Right lobe of liver (tissue), 6 donors: ENCODE measurements around the gene DDRGK1. TPM values are rescaled to one million over a fixed set of nuclear protein-coding genes. Genes with fewer than 3 reads are reported as not detected.

ENCODE experiments used
- ATAC-seq, 4 donors: fragments of 200-7000 bp; cut with Tn5 transposase; one replicate each; pipeline ENCODE4 v1.9.1; 2020; ENCODE audit warnings: mild to moderate bottlenecking in 4 of 4, moderate library complexity in 4 of 4
- DNase-seq, 3 donors: peaks; one replicate each; pipeline ENCODE4 v3.0.0-alpha.2; 2020
- H3K27ac ChIP-seq, 3 donors: fragments of 200-600 bp; one replicate each; pipeline ENCODE4 v1.8.0; 2022
- H3K27me3 ChIP-seq, 2 donors: fragments of 200-600 bp; one replicate each; pipeline ENCODE4 v1.8.0; 2022
- H3K36me3 ChIP-seq, 4 donors: fragments of 200-600 bp; sonication (generic) in 1 of 4; one replicate each; pipeline versions ENCODE4 v1.5.1 to v1.8.0; 2017 to 2022; ENCODE audit warnings: control low read depth in 1 of 4
- H3K4me1 ChIP-seq, 4 donors: fragments of 200-600 bp; sonication (generic) in 1 of 4; one replicate each; pipeline versions ENCODE4 v1.5.1 to v1.8.0; 2017 to 2022; ENCODE audit warnings: control low read depth in 1 of 4
- H3K4me3 ChIP-seq, 3 donors: fragments of 200-600 bp; one replicate each; pipeline ENCODE4 v1.8.0; 2022
- H3K9me3 ChIP-seq, 4 donors: fragments of 200-600 bp; sonication (generic) in 1 of 4; one replicate each; pipeline versions ENCODE4 v1.5.1 to v1.8.0; 2017 to 2022; ENCODE audit warnings: control low read depth in 1 of 4
- POLR2A ChIP-seq: fragments of 450-650 bp; IDR thresholded peaks from one replicate; pipeline ENCODE4 v1.6.1; 2017; ENCODE audit warnings: antibody characterized with exemption, mild to moderate bottlenecking
- WGBS: methylation state at CpG from one replicate; pipeline ENCODE4 v1.1.6; 2018; ENCODE audit warnings: low coverage, low lambda C conversion rate; ENCODE audit not compliant: insufficient coverage; ENCODE audit errors: missing lambda C conversion rate; 5-methylcytosine and 5-hydroxymethylcytosine counted together
- intact Hi-C, 2 donors: fragments of 100-400 bp; cut with DNase I; formaldehyde crosslinking; loops; one replicate each; pipeline versions ENCODE4 v1.11.2 to v1.14.1; 2022
- total RNA-seq, 6 experiments: library from RNA; depleted of rRNA in 2 of 6; stranded (reverse); fragments of >200 nt in 2 of 6; fragmentation: NEBNext Ultra II Directional in 3 of 6; extraction: Animal tissue kit (Norgen Biotek cat#: 25700) in 3 of 6; gene quantifications; one replicate each; pipeline versions ENCODE4 v1.1.0 to v1.2.4, GENCODE V29; 2016 to 2023
- TF ChIP-seq, protein P1 (sequence below), 4 donors: fragments of 200-600 bp in 3 of 4; fragments of 450-650 bp in 1 of 4; IDR thresholded peaks; one replicate each; pipeline versions ENCODE4 v1.5.1 to v1.8.0; 2016 to 2022; ENCODE audit warnings: antibody characterized with exemption in 4 of 4, mild to moderate bottlenecking in 2 of 4
- donor health status: DM: no; HTN: yes; CAD: no.
- donor health status: DM: no; HTN: no; CAD: no.
- donor health status: DM: no; HTN: no; CAD: no.
- donor health status: DM: no; HTN: yes; CAD: no.
- donor health status: DM: no; HTN: yes; CAD: no.

The DDRGK1 gene
- total RNA-seq, 6 experiments from 2014 or later: 55.0 to 76.1 (median 60.1) TPM

DNA sequence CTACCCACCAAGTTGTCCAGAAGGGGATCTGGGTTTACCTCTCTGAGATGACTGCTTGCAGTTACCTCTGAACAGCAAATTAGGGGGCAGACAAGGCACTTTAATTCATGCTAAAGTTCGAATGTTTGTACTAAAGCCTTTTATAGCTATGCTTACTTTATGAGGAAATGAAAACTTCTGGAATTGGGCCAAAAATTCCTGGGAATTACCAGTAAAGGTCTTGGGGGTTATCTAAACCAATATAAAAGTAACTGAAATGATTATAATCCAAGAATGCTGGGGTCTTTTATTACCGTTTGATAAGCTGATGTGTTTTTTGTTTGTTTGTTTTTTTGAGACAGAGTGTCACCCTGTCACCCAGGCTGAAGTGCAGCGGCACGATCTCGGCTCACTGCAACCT is 23.2 kb downstream of the DDRGK1 start:
- Histone ChIP-seq H3K36me3 (no peaks in the 10 kb centered on the region), H3K9me3 (no peaks in the 10 kb centered on the region), H3K27ac (no peak overlapping the region), H3K4me1 (peaks cover 0 to 2% (median under 1%) of the 10 kb centered on the region in 4 donors), H3K27me3 (no peaks in the 10 kb centered on the region), H3K4me3 (no peak overlapping the region)
- TF ChIP-seq POLR2A: no peak
- TF ChIP-seq, protein P1, sequence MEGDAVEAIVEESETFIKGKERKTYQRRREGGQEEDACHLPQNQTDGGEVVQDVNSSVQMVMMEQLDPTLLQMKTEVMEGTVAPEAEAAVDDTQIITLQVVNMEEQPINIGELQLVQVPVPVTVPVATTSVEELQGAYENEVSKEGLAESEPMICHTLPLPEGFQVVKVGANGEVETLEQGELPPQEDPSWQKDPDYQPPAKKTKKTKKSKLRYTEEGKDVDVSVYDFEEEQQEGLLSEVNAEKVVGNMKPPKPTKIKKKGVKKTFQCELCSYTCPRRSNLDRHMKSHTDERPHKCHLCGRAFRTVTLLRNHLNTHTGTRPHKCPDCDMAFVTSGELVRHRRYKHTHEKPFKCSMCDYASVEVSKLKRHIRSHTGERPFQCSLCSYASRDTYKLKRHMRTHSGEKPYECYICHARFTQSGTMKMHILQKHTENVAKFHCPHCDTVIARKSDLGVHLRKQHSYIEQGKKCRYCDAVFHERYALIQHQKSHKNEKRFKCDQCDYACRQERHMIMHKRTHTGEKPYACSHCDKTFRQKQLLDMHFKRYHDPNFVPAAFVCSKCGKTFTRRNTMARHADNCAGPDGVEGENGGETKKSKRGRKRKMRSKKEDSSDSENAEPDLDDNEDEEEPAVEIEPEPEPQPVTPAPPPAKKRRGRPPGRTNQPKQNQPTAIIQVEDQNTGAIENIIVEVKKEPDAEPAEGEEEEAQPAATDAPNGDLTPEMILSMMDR (IDR thresholded peaks at IDR 0.05): no peak
- WGBS: 60% methylated on average over 5 of the region's 5 CpGs
- DNase-seq (no peak), ATAC-seq (no peak)
- intact Hi-C loops: no loop called here

DNA sequence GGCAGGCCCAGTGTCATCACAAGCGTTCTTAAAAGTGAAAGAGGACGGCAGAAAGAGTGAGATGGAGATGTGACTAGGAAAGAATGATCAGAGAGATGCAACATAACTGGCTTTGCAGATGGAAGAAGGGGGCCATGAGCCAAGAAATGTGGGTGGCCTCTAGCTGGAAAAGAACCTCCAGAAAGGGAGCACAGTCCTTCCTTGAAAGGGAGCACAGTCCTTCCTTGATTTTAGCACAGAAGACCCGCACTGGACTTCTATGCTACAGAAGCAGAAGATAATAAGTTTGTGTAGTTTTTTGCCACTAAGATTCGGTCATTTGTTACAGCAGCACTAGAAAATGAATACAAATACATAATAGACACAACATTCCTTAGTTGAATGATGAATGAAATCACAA is 24.2 kb downstream of the DDRGK1 start:
- Histone ChIP-seq H3K27me3 (no peaks in the 10 kb centered on the region), H3K36me3 (no peaks in the 10 kb centered on the region), H3K27ac (no peak overlapping the region), H3K4me1 (peaks cover 0 to 12% (median 3%) of the 10 kb centered on the region in 4 donors), H3K4me3 (no peak overlapping the region), H3K9me3 (no peaks in the 10 kb centered on the region)
- DNase-seq (peak in 1 of 3 donors; percentile 9), ATAC-seq (no peak)
- TF ChIP-seq POLR2A: no peak
- TF ChIP-seq, protein P1 (IDR thresholded peaks at IDR 0.05): no peak
- WGBS: 62% methylated on average over 4 of the region's 4 CpGs
- intact Hi-C loops: no loop called here

DNA sequence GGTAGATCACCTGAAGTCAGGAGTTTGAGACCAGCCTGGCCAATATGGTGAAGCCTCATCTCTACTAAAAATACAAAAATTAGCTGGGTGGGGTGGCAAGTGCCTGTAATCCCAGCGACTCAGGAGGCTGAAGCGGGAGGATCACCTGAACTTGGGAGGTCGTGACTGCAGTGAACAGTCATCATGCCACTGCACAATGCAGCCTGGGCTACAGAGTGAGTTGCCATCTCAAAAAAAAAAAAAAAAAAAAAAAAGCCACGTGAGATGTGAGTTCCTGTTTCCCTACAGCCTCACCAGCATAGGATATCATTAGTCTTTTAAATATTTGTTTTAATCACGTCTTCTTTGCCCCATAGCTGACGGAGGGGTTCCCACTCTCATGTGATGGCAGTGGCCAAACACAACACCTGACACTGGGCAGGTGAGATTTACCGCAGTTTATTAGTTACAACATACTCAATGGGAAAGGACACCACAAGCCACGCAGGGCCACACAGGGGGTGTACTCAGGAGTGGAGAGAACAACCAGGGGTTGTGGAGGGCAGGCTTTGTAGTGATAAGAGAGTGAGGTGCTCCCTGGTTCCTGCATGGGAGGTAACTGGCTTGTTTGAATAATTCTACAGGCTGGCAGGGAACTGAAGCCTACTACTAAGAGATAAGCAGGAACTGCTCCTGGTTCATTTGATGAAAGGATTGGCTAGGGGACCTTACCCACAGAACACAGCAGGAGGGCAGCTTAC is 26.6 kb downstream of the DDRGK1 start:
- DNase-seq (no peak), ATAC-seq (no peak)
- Histone ChIP-seq H3K27me3 (no peaks in the 10 kb centered on the region), H3K27ac (no peak overlapping the region), H3K4me1 (peaks cover 0 to 17% (median 6%) of the 10 kb centered on the region in 4 donors), H3K4me3 (no peak overlapping the region), H3K36me3 (no peaks in the 10 kb centered on the region), H3K9me3 (no peaks in the 10 kb centered on the region)
- intact Hi-C loops: no loop called here
- WGBS: 19% methylated on average over 5 of the region's 8 CpGs
- TF ChIP-seq POLR2A: no peak
- TF ChIP-seq, protein P1 (IDR thresholded peaks at IDR 0.05): no peak

DNA sequence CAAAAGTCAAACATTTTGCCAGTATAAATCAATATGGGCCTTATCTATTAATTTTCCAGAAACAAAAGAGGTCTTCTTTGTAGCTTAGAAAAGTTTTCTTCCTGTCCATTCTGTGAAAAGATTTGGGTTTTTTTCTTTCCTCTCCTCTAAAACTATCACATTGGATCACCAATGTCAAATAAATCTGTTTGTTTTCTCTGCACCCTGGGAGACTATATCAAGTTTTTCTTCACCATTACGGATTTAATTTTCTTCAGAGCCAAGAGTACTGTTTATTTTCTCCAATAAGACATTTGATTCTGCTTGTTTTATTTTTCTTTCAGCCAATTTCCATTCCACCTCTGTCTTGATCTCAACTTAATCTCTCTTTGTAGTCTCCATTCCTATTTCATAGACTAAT is 29.2 kb downstream of the DDRGK1 start:
- H3K9me3 ChIP-seq: no peaks in the 10 kb centered on the region
- peak overlapping the region in 2 of 3 donors; percentile 86 to 87 for H3K4me3 ChIP-seq
- no peaks in the 10 kb centered on the region for H3K36me3 ChIP-seq
- TF ChIP-seq POLR2A: no peak
- WGBS: 5% methylated on average over 1 of the region's 1 CpG
- peak overlapping the region in 2 of 3 donors; percentile 79 to 90 for H3K27ac ChIP-seq
- no peak for DNase-seq
- H3K4me1 ChIP-seq: peaks cover 0 to 17% (median 6%) of the 10 kb centered on the region in 4 donors
- H3K27me3 ChIP-seq: no peaks in the 10 kb centered on the region
- no peak for ATAC-seq
- intact Hi-C loops: no loop called here

DNA sequence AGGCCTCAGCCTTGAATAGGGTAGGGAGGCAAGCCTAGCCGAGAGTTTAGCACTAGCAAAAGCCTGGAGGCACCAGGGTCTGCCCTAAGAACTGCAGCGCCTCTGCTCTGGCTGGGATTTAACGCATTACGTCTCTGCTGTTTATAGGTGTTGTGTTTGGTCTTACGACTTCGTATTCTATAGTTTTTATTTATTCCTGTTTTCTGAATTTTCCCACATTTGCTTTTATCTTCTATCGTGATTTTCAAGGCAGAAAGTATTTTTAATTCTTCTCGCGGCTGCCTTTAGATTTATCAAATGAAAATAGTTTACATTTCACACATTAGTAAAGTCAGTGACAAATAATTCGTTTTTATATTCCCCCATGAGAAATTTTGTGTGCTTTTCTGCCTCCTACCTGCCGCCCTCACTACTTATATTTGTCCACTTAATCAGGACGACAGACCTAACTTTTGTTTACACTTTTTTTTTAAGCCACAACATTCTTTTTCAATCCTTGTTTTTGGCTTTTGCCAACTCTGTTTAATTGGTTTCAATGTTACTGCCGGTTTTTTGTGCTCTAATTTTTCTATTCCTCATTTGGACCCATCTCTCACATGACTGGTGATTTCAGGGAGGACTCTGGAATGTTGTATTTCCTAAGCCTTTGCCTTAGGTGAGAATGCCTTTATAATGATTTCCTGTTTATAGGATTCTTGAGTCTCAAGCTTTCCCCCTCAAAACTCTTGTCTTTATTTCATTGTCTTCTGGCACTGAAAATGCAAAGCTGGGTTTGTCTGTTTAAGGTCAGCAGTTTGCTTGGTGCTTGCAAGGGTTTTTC is 29.8 kb downstream of the DDRGK1 start:
- H3K4me3 ChIP-seq: peak overlapping the region; percentile 86 to 93 (median 87)
- H3K9me3 ChIP-seq: no peaks in the 10 kb centered on the region
- H3K27me3 ChIP-seq: no peaks in the 10 kb centered on the region
- WGBS: 10% methylated on average over 13 of the region's 13 CpGs
- no peak for ATAC-seq
- H3K4me1 ChIP-seq: peaks cover 0 to 17% (median 6%) of the 10 kb centered on the region in 4 donors
- H3K36me3 ChIP-seq: no peaks in the 10 kb centered on the region
- TF ChIP-seq, protein P1 (IDR thresholded peaks at IDR 0.05): no peak
- TF ChIP-seq POLR2A: peak; percentile 4
- peak overlapping the region; percentile 74 to 90 (median 79) for H3K27ac ChIP-seq
- intact Hi-C loops: no loop called here
- DNase-seq: no peak
